Stimulated activated naive B cell treated with anti-CD40 and anti-IgM and Interleukin-4, amounts not matched to agents 10 μg/mL and 1 μg/mL and 100 μg/mL, for 72 hours (primary cell): ENCODE results near the gene ZMYND10.
A peak's percentile ranks its signal among the peaks of the same experiment; 100 is the strongest.

Experiments
- ATAC-seq, 2 donors: fragments of 150-1000 bp; cut with Tn5 transposase; replicated peaks; 2 replicates each; pipeline ENCODE4 v1.10.0; 2021; ENCODE audit warnings: moderate library complexity in 1 of 2
- DNase-seq: peaks from one replicate; pipeline ENCODE4 v3.0.0; 2021
- H3K27ac Mint-ChIP-seq: one replicate; pipeline ENCODE4 v1.8.0; 2022; ENCODE audit warnings: mild to moderate bottlenecking, mixed read lengths
- H3K27me3 Mint-ChIP-seq, 2 donors: one replicate each; pipeline ENCODE4 v1.8.0; 2022; ENCODE audit warnings: mixed read lengths in 2 of 2
- H3K36me3 Mint-ChIP-seq, 2 donors: one replicate each; pipeline ENCODE4 v1.8.0; 2022; ENCODE audit warnings: mixed read lengths in 2 of 2, mild to moderate bottlenecking in 1 of 2
- H3K4me1 Mint-ChIP-seq, 2 donors: one replicate each; pipeline ENCODE4 v1.8.0; 2022; ENCODE audit warnings: mixed read lengths in 2 of 2, mild to moderate bottlenecking in 1 of 2
- H3K4me3 Mint-ChIP-seq, 2 donors: one replicate each; pipeline ENCODE4 v1.8.0; 2022; ENCODE audit warnings: mild to moderate bottlenecking in 2 of 2, mixed read lengths in 2 of 2, moderate library complexity in 1 of 2
- H3K9me3 Mint-ChIP-seq, 2 donors: one replicate each; pipeline ENCODE4 v1.8.0; 2022; ENCODE audit warnings: mixed read lengths in 2 of 2, mild to moderate bottlenecking in 1 of 2

Gene ZMYND10

DNA sequence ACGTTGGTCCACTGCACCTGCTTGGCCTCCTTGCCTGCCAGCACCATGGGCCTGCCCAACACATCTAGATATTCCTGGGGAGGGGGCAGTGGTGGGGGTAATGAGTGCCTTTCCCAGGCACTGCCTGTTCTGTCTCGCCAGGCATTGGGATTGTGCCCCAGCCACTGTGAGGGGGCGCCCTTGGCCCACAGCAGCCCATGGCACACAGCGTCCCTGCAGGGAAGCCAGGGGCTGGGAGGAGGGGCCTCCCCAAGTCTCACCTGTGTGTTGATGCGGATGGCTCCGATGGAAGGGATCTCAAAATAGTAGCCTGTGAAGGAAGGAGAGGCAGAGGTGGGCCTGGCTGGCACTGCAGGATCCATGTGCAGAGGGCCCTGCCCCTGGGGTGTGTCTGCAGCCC lies 32.5 kb upstream of the ZMYND10 start:
- DNase-seq = no peak
- H3K27ac Mint-ChIP-seq = no peak overlapping the region
- no peak overlapping the region for H3K4me3 Mint-ChIP-seq
- no peaks in the 10 kb centered on the region for H3K9me3 Mint-ChIP-seq
- H3K36me3 Mint-ChIP-seq = no peaks in the 10 kb centered on the region
- no peak for ATAC-seq
- H3K4me1 Mint-ChIP-seq = peaks cover 0 to 3% of the 10 kb centered on the region in 2 donors
- H3K27me3 Mint-ChIP-seq = peaks cover 11 to 20% of the 10 kb centered on the region in 2 donors

DNA sequence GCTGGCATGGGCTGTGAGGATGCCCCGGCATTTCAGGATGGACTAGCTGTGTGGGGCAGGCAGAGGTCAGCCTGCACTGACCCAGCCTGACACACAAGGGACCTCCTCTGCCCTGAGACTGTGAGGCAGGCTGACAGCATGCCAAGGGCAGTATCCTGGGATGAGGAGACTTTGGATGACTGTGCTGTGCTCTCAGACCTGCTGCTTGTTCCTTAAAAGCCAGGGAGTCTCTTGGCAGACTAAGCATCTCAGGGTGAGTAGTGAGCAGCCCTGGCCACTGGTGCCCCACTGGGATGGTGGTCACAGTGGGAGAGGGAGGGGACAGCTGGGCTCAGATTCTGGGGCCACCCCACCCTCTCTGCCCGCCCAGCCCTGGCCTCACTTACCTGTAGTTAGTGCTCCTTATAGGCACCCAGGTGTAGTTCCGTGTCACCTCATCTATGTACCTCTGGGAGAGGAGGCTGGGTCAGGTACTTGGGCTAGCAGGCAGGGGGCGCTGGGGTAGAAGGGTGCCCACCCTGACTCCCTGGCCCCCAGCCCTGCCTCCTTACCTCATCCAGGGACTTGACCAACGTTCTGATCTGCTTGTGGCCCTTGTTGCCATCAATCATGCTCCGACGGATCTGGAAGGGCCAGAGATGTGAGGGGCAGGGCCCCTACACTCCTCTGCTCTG lies 29.9 kb upstream of the ZMYND10 start:
- H3K36me3 Mint-ChIP-seq = no peaks in the 10 kb centered on the region
- no peak overlapping the region for H3K27ac Mint-ChIP-seq
- no peaks in the 10 kb centered on the region for H3K9me3 Mint-ChIP-seq
- H3K4me3 Mint-ChIP-seq = no peak overlapping the region
- ATAC-seq (peak in 1 of 2 donors; percentile 12), DNase-seq (no peak)
- peaks cover 3 to 7% of the 10 kb centered on the region in 2 donors for H3K4me1 Mint-ChIP-seq
- H3K27me3 Mint-ChIP-seq = peaks cover 25 to 26% of the 10 kb centered on the region in 2 donors

- ATAC-seq (no peak), DNase-seq (no peak)
- H3K4me3 Mint-ChIP-seq = no peak overlapping the region
- peaks cover 21 to 24% of the 10 kb centered on the region in 2 donors for H3K27me3 Mint-ChIP-seq
- H3K9me3 Mint-ChIP-seq = no peaks in the 10 kb centered on the region
- H3K4me1 Mint-ChIP-seq = peaks cover 3 to 7% of the 10 kb centered on the region in 2 donors
- no peak overlapping the region for H3K27ac Mint-ChIP-seq
- no peaks in the 10 kb centered on the region for H3K36me3 Mint-ChIP-seq
Observed at GRCh38 chr3:50374363-50375257, 29.1 kb upstream of the ZMYND10 start.

GRCh38 chr3:50373146-50374051 lies 27.9 kb upstream of the ZMYND10 start:
- peaks cover 26% of the 10 kb centered on the region in 2 donors for H3K27me3 Mint-ChIP-seq
- no peak overlapping the region for H3K4me3 Mint-ChIP-seq
- H3K27ac Mint-ChIP-seq = no peak overlapping the region
- no peaks in the 10 kb centered on the region for H3K36me3 Mint-ChIP-seq
- no peak for DNase-seq
- H3K9me3 Mint-ChIP-seq = no peaks in the 10 kb centered on the region
- no peak for ATAC-seq
- H3K4me1 Mint-ChIP-seq = peaks cover 3 to 7% of the 10 kb centered on the region in 2 donors

DNA sequence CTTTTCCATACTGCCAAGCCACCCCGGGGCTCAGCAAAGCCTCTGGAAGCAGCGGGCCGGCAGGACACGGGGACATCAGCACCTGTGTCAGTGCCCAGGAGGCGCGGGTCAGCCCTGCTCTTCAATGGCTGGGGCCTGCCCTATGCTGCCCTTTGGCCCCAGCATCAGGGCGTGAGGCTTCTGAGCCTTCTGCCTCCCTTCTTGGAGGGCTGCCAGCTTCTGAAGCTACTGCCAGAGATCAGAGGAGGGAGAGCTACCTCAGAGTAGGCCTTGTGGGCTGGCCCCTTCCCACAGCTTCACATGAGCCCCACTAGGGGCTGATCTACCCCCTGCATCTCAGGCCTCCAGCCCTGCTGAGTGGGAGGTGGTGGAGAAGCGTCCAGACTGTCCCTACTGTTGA lies 26.8 kb upstream of the ZMYND10 start:
- H3K9me3 Mint-ChIP-seq = no peaks in the 10 kb centered on the region
- ATAC-seq = no peak
- no peak overlapping the region for H3K27ac Mint-ChIP-seq
- H3K4me3 Mint-ChIP-seq = no peak overlapping the region
- DNase-seq = no peak
- peaks cover 21 to 26% of the 10 kb centered on the region in 2 donors for H3K27me3 Mint-ChIP-seq
- no peaks in the 10 kb centered on the region for H3K36me3 Mint-ChIP-seq
- H3K4me1 Mint-ChIP-seq = peaks cover 3 to 7% of the 10 kb centered on the region in 2 donors

DNA sequence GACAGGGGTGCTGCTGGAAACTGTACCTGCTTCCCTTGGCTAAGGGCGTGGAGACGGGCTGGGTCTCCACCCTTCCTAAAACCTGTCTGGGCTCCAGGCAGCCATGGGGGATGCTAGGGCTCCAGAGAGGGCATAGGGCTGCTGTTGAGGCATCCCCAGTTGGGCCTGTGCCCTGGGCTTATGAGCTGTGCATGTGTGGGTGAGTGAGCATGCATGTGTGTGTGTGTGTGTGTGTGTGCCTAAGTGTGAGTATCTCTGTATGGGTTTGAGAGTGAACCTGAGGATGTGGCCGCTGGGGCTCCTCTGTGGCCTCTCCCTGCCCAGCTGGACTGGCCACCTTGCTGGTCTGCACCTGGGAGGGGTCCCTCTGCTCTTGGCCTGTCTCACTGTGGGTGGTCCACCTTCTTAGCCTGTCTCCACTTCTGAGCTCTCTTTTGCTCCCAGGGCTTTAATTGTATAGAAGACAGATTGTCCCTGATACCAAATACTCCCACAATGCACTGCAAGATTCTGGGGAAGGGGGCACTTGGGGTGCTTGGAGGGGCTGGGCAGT lies 25.7 kb upstream of the ZMYND10 start:
- H3K27me3 Mint-ChIP-seq = peaks cover 21 to 26% of the 10 kb centered on the region in 2 donors
- DNase-seq = no peak

DNA sequence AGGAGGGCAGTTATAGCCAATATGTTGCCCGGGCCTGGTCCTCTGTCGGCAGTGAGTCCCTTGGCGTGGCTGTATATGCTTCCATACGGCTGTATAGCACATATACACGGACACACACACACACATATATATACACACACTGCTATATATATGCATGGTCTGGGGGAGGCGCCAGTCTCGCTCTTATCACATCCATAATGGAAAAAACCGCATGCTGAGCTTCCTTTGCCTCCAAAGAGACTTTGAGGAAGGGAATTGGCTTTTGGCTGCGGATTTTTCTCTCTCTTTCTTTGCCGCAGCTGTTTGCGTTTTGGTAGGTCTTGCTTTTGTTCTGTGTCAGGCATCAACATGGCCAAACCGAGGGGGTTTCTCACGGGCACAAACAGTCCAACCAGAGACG lies 25.1 kb upstream of the ZMYND10 start:
- peaks cover 21 to 26% of the 10 kb centered on the region in 2 donors for H3K27me3 Mint-ChIP-seq
- H3K27ac Mint-ChIP-seq = no peak overlapping the region
- no peaks in the 10 kb centered on the region for H3K36me3 Mint-ChIP-seq
- H3K4me3 Mint-ChIP-seq = no peak overlapping the region
- peaks cover 5 to 15% of the 10 kb centered on the region in 2 donors for H3K4me1 Mint-ChIP-seq
- H3K9me3 Mint-ChIP-seq = no peaks in the 10 kb centered on the region
- DNase-seq (no peak), ATAC-seq (no peak)

More for the DNA sequence above, 25.7 kb upstream of the ZMYND10 start:
- H3K9me3 Mint-ChIP-seq = no peaks in the 10 kb centered on the region
- no peaks in the 10 kb centered on the region for H3K36me3 Mint-ChIP-seq
- peak in 1 of 2 donors; percentile 41 for ATAC-seq
- peaks cover 3 to 8% of the 10 kb centered on the region in 2 donors for H3K4me1 Mint-ChIP-seq
- H3K4me3 Mint-ChIP-seq = no peak overlapping the region
- peak overlapping the region; percentile 51 for H3K27ac Mint-ChIP-seq

DNA sequence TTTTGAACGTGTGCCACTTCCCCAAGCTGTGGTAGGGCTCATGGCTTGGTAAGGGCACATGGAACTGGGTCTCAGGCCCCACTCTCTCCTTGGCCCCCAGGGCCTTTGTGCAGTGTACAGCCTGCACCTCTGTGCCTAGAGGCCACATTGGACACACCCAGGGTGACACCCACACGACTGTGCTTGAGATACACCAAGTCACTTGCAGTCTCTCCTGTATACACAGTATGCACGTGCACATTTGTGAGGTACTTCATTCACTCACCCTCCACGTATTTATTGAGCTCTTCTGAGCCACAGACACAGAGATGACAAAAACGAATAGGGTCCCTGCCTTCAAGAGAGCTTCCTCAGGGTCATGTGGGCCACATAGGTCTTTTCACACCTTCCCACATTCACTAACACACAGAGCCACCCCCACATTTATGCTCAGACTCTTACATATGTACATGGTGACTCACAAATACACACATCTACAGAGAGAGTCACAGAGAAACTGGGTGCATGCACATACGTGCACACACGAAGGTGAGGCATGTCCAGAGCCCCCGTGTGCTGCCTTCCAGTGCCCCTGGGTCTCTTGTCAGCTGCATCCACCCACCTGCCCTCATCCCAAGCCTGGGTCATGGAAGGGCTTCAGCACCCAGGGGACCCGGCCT lies 23.6 kb upstream of the ZMYND10 start:
- Mint-ChIP-seq H3K4me3 (no peak overlapping the region), H3K9me3 (no peaks in the 10 kb centered on the region), H3K27ac (no peak overlapping the region), H3K27me3 (peaks cover 21 to 26% of the 10 kb centered on the region in 2 donors), H3K36me3 (no peaks in the 10 kb centered on the region), H3K4me1 (peaks cover 11 to 27% of the 10 kb centered on the region in 2 donors)
- ATAC-seq (no peak), DNase-seq (no peak)

GRCh38 chr3:50365842-50366220 lies 20.3 kb upstream of the ZMYND10 start:
- H3K27ac Mint-ChIP-seq = peak overlapping the region; percentile 93
- DNase-seq (no peak), ATAC-seq (no peak)
- H3K9me3 Mint-ChIP-seq = no peaks in the 10 kb centered on the region
- H3K4me1 Mint-ChIP-seq = peaks cover 10 to 22% of the 10 kb centered on the region in 2 donors
- peaks cover 7 to 8% of the 10 kb centered on the region in 2 donors for H3K27me3 Mint-ChIP-seq
- peak overlapping the region; percentile 89 to 92 for H3K4me3 Mint-ChIP-seq
- no peaks in the 10 kb centered on the region for H3K36me3 Mint-ChIP-seq

DNA sequence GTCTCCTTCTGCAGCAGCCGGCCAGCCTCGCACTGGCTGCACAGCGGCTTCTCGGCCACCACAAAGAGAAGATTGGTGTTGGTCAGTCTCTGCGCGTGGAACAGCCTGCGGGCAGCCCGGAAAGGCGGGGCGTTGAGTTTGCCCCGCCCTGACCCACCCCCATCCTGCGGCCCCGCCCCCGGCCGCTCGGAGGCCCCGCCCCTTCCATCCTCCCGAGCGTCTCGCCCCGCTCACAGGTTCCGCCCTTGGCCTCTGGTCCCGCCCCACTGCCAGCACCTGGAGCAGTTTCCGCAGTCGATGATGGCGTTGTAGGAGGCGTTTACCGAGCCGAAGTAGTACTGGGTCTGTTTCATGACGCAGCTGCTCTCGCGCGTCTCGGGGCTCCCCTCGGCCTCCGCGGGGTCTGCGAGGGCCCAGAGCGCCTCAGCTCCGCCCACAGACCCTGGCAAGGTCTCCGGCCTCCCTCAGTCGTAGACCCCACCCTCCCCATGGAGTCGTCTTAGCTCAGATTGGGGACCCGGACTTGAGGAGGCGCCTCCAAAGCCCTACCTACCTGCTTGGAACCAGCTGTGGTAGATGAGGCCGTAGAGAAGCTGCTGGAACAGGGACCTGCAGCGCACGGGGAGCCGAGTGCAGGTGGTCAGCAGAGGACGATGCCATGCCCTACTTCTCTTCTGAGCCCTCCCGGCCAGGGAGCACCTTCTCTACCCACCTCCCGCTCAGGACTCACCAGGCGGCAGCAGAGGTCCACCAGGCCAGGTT lies 19.7 kb upstream of the ZMYND10 start:
- ATAC-seq = peak; percentile 96
- H3K4me3 Mint-ChIP-seq = peak overlapping the region; percentile 89 to 92
- H3K27ac Mint-ChIP-seq = peak overlapping the region; percentile 93
- H3K27me3 Mint-ChIP-seq = peaks cover 6 to 7% of the 10 kb centered on the region in 2 donors
- H3K4me1 Mint-ChIP-seq = peaks cover 10 to 22% of the 10 kb centered on the region in 2 donors
- no peaks in the 10 kb centered on the region for H3K36me3 Mint-ChIP-seq
- no peaks in the 10 kb centered on the region for H3K9me3 Mint-ChIP-seq
- DNase-seq = peak; percentile 84

GRCh38 chr3:50364573-50365079 lies 19.1 kb upstream of the ZMYND10 start:
- peaks cover 13 to 29% of the 10 kb centered on the region in 2 donors for H3K4me1 Mint-ChIP-seq
- no peaks in the 10 kb centered on the region for H3K9me3 Mint-ChIP-seq
- ATAC-seq = peak; percentile 32 to 39
- no peaks in the 10 kb centered on the region for H3K36me3 Mint-ChIP-seq
- peaks cover 3 to 6% of the 10 kb centered on the region in 2 donors for H3K27me3 Mint-ChIP-seq
- H3K27ac Mint-ChIP-seq = peak overlapping the region; percentile 85
- H3K4me3 Mint-ChIP-seq = peak overlapping the region; percentile 89 to 92
- peak; percentile 16 for DNase-seq

GRCh38 chr3:50359760-50360110 lies 14.2 kb upstream of the ZMYND10 start:
- peak overlapping the region; percentile 96 to 99 for H3K4me3 Mint-ChIP-seq
- peak overlapping the region; percentile 99 for H3K27ac Mint-ChIP-seq

More at GRCh38 chr3:50359760-50360110, 14.2 kb upstream of the ZMYND10 start:
- H3K27me3 Mint-ChIP-seq = no peaks in the 10 kb centered on the region
- peaks cover 9 to 25% of the 10 kb centered on the region in 2 donors for H3K36me3 Mint-ChIP-seq
- DNase-seq = no peak
- H3K4me1 Mint-ChIP-seq = peaks cover 40 to 58% of the 10 kb centered on the region in 2 donors
- peak; percentile 24 to 28 for ATAC-seq
- no peaks in the 10 kb centered on the region for H3K9me3 Mint-ChIP-seq
